ENCODE results near the gene LMX1B.

The LMX1B gene

GRCh38 chr9:126682113-126682810 is 68.5 kb downstream of the LMX1B start:
- no peak for DNase-seq

GRCh38 chr9:126682928-126683697 is 69.4 kb downstream of the LMX1B start:
- DNase-seq, result no peak

- no peak for DNase-seq
These were observed 69.9 kb downstream of the LMX1B start for GRCh38 chr9:126683698-126684044.

- DNase-seq, result no peak
These were observed 70.6 kb downstream of the LMX1B start for GRCh38 chr9:126684345-126684744.

- DNase-seq, result no peak
These were observed 71.3 kb downstream of the LMX1B start for GRCh38 chr9:126684965-126685465.

GRCh38 chr9:126687930-126688461 is 74.3 kb downstream of the LMX1B start:
- DNase-seq, result no peak

GRCh38 chr9:126688617-126689016 is 74.9 kb downstream of the LMX1B start:
- no peak for DNase-seq

GRCh38 chr9:126689027-126689825 is 75.5 kb downstream of the LMX1B start:
- DNase-seq, result no peak

GRCh38 chr9:126690431-126691051 is 76.8 kb downstream of the LMX1B start:
- peak; percentile 46 for DNase-seq

GRCh38 chr9:126692041-126692758 is 78.5 kb downstream of the LMX1B start:
- DNase-seq, result no peak

- no peak for DNase-seq
These were observed 79.2 kb downstream of the LMX1B start for GRCh38 chr9:126692759-126693427.

GRCh38 chr9:126693428-126693944 is 79.8 kb downstream of the LMX1B start:
- no peak for DNase-seq

GRCh38 chr9:126694206-126695081 is 80.7 kb downstream of the LMX1B start:
- DNase-seq, result no peak

GRCh38 chr9:126695186-126695585 is 81.5 kb downstream of the LMX1B start:
- no peak for DNase-seq

GRCh38 chr9:126695701-126696400 is 82.1 kb downstream of the LMX1B start:
- DNase-seq, result no peak

- no peak for DNase-seq
These were observed 82.8 kb downstream of the LMX1B start for GRCh38 chr9:126696401-126697145.

- no peak for DNase-seq
These were observed 83.6 kb downstream of the LMX1B start for GRCh38 chr9:126697330-126697729.

- no peak for DNase-seq
These were observed 84.5 kb downstream of the LMX1B start for GRCh38 chr9:126698251-126698650.

- no peak for DNase-seq
These were observed 85.0 kb downstream of the LMX1B start for GRCh38 chr9:126698756-126699155.
